DMS153 treated with DMSO at 0.1 percent for 48 hours (cell line): Measurements from ENCODE around the gene LRP1-AS.

Source experiments
- DNase-seq: peaks from one replicate; lab custom pipeline; 2025; ENCODE audit not compliant: unreplicated experiment; lab: John Stamatoyannopoulos, UW

LRP1-AS gene

DNA sequence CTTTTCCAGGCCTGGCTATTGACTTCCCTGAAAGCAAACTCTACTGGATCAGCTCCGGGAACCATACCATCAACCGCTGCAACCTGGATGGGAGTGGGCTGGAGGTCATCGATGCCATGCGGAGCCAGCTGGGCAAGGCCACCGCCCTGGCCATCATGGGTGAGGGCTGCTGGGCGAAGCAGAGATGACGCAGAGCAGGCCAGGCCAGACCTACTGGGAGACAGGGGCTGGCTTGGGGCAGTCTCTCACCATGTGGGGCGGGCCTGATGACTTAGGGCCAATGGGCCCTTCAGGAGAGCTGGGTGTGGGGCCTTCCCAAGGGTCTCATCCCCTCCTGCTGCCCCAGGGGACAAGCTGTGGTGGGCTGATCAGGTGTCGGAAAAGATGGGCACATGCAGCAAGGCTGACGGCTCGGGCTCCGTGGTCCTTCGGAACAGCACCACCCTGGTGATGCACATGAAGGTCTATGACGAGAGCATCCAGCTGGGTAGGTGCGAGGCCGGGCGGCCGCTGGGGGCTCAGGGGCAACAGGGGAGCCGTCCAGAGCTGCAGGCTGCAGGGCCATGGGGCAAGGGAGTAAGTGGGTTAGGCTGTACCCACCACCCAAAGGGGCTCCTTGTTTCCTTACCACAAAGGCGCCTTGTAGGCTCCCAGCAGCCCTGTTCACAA lies 33.0 kb upstream of the LRP1-AS start:
- no peak for DNase-seq

DNA sequence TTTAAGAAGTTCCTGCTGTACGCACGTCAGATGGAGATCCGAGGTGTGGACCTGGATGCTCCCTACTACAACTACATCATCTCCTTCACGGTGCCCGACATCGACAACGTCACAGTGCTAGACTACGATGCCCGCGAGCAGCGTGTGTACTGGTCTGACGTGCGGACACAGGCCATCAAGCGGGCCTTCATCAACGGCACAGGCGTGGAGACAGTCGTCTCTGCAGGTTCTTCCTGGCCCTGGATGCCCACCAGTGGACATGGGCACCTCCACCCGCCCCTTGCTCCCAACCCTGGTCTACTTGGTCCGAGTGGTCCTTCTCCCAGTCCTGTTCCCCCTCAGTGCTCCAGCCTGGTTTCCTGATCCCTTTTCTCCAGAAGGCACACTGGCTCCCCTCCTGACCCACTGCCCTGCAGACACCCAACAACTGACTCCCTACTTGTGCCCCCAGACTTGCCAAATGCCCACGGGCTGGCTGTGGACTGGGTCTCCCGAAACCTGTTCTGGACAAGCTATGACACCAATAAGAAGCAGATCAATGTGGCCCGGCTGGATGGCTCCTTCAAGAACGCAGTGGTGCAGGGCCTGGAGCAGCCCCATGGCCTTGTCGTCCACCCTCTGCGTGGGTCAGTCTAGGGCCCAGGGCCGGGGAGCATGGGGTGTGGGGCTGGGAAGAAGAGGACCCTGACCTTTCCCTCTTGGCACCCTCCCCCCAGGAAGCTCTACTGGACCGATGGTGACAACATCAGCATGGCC lies 32.1 kb upstream of the LRP1-AS start:
- DNase-seq = no peak

DNA sequence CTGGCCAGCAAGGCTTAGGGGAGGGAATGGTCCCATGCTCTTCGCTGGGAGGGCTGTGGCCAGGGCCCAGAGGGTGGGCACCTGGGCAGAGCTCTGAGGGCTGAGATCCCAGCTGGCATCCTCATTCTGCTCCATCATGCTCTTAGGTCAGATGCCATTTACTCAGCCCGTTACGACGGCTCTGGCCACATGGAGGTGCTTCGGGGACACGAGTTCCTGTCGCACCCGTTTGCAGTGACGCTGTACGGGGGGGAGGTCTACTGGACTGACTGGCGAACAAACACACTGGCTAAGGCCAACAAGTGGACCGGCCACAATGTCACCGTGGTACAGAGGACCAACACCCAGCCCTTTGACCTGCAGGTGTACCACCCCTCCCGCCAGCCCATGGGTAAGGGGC lies 30.8 kb upstream of the LRP1-AS start:
- DNase-seq = no peak

DNA sequence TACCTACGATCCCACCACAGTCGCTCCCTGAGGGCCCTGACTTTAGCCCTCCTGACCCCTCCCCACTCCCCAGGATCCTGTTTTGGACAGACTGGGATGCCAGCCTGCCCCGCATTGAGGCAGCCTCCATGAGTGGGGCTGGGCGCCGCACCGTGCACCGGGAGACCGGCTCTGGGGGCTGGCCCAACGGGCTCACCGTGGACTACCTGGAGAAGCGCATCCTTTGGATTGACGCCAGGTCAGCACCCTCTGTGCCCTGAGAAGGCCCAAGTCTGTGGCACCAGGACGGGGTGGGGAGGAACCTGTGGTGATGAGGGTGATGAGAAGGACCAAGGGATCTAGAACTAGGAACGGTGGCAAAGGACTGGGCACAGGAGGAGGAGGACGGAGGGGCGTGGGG lies 29.9 kb upstream of the LRP1-AS start:
- DNase-seq = no peak

DNA sequence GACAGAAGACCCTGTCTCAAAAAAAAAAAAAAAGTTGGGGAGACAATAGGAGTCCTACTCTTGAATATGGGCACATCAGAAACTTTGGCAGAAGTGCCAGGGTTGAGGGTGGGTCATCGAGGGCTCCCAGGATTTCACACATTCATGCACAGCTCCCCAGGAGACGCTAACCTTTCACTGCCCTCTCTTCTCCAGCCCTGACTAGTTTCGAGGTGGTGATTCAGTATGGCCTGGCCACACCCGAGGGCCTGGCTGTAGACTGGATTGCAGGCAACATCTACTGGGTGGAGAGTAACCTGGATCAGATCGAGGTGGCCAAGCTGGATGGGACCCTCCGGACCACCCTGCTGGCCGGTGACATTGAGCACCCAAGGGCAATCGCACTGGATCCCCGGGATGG lies 29.4 kb upstream of the LRP1-AS start:
- no peak for DNase-seq

DNA sequence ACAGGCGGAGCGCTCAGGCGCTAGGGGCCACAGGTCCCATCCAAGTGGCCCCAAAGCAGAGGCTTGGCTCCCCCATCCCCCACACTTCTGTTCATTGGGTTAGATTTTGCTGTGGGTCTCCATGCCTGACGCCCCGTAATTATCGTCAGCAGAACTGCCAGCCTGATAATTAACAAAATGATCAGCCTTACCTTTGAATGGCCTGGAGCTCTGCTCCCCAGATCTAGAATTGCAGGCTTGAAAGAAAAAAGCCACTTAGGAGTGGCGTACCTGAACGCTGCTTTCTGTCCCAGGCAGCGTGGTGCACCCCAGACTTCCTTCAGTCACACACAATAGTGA lies 28.7 kb upstream of the LRP1-AS start:
- DNase-seq = no peak

DNA sequence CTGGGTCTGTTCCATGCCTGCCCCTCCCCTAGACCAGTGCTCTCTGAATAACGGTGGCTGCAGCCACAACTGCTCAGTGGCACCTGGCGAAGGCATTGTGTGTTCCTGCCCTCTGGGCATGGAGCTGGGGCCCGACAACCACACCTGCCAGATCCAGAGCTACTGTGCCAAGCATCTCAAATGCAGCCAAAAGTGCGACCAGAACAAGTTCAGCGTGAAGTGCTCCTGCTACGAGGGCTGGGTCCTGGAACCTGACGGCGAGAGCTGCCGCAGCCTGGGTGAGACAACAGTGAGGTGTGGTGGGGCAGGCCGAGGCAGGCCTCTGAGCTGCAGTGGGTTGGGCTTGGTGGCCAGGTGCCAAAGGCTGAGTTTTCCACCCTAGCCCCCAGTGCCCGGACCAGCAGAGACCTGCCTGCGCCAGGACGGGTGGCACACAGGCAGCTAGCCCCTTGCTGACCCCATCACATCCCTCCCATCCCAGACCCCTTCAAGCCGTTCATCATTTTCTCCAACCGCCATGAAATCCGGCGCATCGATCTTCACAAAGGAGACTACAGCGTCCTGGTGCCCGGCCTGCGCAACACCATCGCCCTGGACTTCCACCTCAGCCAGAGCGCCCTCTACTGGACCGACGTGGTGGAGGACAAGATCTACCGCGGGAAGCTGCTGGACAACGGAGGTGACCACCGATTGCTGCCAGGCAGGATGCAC lies 28.2 kb upstream of the LRP1-AS start:
- peak; percentile 89 for DNase-seq

DNA sequence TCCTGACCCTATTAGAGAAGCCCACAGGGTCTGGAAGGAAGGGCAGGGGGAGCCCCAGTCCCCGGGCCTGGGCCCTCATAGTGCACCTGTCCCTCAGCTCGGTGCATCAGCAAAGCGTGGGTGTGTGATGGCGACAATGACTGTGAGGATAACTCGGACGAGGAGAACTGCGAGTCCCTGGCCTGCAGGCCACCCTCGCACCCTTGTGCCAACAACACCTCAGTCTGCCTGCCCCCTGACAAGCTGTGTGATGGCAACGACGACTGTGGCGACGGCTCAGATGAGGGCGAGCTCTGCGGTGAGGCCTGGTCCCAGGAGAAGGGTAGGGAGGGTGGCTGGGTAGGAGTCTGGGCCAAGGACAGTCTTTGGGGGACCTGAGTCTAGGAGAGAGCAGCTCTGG lies 26.3 kb upstream of the LRP1-AS start:
- DNase-seq = no peak

DNA sequence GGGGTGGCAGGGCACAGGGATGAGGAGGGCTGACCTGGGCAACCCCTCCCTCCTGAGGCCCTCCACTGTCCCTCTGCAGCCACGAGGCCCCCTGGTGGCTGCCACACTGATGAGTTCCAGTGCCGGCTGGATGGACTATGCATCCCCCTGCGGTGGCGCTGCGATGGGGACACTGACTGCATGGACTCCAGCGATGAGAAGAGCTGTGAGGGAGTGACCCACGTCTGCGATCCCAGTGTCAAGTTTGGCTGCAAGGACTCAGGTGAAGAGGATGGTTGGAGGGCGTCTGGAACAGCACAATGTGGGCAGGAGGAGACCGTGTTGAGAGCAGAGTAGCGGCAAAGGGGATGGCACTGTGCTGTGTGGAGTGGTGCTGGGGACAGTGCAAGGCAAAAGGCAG lies 25.7 kb upstream of the LRP1-AS start:
- no peak for DNase-seq

DNA sequence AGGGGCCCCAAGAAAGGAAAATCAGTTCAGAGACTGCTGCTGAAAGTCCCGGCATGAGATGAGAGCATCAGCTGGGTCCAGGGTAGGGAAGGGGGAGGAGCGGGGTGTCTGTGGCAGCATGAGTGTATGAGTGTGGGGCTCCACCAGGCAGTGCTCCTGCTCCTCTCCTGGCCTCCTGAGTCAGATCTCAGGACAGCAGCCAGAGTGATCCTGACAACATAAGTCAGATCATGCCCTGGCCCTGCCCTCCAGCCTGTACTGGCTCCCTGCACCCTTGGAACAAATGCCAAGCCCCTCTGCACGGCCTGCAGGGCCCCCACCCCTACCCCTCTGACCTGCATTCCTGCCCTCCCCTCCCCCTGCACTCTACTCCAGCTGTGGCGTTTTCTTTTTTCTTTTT lies 24.2 kb upstream of the LRP1-AS start:
- no peak for DNase-seq

DNA sequence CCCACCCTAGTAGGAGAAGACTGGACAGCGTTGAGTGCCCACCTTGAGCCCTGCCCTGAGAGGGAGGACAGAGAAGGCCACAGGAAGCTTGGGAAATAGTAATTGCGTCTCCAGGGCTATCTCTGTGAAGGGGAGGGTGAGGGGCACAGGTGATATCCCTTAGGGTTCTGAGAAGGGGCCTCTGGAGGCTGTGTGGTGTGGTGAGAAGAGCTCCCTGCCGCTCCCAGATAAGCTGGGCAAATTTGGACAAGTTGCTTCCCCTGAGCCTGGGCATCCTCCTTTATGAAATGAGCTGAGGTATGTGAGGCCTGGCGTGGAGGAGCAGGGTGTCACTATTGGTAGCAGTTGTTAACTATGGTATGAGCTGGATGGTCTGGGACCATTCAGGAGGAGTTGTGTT lies 23.5 kb upstream of the LRP1-AS start:
- DNase-seq = no peak

DNA sequence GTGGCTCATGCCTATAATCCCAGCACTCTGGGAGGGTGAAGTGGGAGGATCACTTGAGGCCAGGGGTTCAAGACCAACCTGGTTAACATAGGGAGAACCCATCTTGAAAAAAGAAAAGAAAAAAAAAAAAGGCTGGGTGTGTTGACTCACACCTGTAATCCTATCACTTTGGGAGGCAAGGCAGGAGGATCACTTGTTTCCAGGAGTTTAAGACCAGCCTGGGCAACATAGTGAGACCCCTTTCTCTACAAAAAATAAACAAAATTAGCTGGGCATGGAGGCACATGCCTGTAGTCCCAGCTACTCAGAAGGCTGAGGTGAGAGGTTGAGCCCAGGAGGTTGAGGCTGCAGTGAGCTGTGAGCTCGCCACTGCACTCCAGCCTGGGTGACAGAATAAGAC lies 23.0 kb upstream of the LRP1-AS start:
- DNase-seq = no peak

DNA sequence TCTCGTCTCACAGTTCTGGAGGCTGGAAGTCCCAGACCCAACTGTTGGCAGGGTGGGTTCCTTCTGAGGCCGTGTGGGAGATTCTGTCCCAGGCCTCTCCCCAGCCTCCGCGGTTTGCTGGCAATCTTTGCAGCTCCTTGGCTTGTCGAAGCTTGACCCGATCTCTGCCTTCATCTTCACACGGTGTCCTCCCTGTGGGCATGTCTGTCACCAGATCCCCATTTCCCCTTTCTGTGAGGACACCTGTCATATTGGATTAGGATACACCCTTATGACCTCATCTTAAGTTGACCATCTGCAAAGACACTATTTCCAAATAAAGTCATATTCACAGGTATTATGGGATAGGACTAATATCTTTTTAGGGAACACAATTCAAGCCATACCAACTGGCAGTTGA lies 22.6 kb upstream of the LRP1-AS start:
- DNase-seq = no peak

DNA sequence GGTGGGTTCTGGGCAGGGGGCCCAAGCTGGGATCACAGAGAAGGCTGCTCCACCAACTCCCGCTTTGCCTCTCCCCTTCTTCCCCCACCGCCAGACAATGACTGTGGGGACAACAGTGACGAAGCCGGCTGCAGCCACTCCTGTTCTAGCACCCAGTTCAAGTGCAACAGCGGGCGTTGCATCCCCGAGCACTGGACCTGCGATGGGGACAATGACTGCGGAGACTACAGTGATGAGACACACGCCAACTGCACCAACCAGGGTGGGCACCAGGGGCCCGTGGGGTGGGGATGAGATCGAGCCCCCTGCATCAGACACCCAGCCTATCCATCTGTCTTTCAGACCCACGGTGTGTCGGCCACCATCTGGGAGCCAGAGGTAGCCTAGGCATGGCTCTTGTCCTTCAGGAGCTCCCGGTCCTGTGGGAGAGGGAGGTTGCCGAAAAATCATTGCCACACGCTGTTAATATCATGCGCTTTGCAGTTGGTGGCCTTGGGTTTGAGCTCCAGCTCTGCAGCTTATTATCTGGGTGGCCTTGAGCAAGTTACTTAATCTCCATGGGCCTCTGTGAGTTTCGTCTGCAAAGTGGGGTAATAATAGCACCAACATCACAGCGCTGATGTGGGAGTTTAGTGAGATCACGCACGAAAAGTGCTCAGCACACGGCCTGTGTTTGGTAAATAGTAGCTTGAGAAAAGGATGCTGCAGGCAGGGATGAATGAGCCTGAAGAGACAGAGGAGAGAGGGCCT lies 21.8 kb upstream of the LRP1-AS start:
- no peak for DNase-seq

DNA sequence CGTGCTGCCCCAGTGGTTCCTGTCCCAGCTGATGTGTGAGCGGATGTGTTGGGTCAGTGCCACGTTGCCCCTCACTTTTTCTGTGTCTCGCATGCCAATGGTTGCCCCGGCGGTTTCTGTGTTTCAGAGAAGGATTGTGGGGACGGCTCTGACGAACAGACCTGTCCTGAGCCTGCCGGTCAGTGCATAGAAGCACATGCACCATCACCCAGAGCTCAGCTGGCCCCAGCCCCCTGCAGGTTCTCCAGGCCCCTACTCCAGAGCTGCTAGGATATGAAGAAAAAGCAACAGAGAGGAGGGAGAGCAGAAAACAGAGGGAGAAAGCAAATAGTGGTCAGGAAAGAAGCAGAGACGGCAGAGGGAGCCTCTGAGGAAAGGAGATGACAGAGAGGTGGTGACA lies 20.6 kb upstream of the LRP1-AS start:
- DNase-seq = no peak

DNA sequence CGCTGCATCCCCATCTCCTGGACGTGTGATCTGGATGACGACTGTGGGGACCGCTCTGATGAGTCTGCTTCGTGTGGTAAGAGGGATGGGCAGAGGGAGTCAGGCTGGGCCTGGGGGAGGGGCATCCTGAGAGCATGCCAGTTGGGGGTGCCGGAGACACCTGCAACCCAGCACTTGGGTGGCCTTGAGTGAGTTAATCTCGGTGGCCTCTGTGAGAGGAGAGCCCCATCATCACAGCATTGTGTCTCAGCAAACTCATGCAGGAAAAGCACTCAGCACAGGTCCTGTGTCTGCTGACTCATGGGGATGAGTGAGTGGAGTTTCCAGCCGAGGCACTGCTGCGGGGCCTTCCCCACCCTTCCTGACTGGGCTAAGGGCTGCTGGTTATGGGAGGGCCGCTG lies 19.6 kb upstream of the LRP1-AS start:
- DNase-seq = no peak

DNA sequence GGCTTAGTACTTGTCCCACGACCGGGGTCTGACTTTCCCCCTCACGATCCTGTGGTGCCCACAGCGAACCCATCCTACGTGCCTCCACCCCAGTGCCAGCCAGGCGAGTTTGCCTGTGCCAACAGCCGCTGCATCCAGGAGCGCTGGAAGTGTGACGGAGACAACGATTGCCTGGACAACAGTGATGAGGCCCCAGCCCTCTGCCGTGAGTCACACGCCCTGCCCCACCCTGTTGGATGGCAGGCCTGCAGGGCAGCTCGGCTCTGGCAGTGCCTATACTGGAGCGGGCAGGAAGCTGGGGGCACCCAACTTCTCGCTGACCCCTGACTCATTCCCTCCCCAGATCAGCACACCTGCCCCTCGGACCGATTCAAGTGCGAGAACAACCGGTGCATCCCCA lies 18.3 kb upstream of the LRP1-AS start:
- no peak for DNase-seq

DNA sequence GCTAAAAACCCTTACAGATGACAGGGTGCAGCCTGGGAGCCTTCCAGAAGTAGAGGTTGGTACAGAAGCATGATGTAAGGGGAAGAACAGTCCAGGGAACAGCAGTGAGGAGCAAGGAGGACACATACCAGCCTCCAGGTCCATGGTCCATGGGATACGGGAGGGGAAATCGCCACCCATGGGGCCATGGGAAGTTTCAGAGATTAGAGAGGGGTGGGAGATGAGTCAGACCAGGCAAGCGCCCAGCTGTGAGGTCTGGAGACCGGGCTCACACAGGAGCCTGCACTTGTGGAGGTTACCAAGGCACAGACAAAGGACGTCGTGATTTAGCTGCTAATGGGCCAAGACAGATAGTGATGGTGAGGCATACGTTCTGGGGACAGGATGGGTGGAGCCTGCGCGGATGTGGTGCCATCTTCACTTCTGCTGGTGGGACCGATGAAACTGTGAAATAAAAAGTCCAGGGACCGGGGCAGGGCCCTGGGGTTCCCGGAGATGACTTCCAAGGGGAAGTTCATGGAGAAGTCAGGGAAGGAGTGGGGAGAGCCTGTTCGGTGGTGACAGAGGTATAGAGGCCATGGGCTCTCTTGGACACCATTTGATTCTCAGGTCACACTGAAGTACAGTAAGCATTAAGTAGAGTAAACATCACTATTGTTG lies 17.7 kb upstream of the LRP1-AS start:
- no peak for DNase-seq

DNA sequence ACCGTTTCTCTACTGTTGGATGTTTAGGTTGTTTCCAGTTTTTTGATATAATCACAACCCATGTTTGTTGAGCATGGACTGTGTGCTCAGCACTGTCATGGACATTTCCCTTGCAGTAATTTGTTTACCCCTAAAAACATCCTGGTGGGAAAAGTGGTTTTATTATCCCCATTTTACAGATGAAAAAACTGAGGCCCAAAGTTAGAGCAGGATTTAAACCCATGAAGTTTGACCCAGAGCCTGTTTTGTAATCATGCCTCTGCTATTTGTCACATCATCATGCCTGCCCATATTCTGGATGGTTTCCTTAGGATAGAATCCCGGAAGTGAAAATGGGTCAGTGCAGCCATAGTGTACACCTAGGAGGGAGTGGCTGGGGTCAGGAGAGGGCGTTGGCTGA lies 17.0 kb upstream of the LRP1-AS start:
- DNase-seq = no peak

DNA sequence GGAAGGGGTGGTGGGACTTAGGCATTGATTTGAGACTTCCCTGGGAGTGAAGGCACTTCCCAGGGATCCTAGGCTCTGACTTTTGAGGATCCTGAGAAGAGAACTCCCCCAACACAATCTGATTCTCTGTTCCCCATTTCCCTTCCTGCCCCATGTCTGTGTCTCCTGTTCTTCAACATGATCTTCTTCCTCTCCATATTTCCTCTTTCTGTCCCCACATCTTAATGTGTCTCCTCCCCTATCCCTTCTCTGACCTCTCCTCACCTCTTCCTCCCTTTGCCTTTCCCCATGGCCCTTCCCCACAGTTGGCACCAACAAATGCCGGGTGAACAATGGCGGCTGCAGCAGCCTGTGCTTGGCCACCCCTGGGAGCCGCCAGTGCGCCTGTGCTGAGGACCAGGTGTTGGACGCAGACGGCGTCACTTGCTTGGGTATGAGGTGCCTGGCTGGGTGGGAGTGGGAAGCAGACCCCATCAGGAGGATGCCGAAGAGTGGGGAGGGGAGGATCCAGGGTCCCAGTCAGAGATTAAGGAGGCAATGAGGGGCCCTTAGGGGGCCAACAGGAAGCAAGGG lies 15.2 kb upstream of the LRP1-AS start:
- DNase-seq = no peak

DNA sequence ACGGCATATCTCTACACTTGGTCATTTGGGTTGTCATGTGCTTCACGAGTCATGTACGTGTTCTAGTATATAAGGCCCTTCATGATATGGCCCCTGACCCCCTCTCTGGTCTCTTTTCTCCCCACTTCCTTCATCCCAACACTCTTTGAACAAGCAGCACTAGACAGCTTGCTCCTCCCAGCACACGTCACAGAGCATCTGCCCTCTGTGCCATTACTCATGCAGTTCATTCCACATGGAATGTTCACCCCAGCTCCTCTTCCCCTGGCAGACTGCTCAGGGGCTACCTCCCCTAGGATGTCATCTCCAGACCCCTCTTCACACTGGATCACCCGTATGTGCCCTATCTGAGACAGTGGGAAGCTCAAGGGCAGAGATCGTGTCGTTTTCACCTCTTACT lies 14.1 kb upstream of the LRP1-AS start:
- DNase-seq = no peak
